ENCODE results near the gene TBL1X. TPM values are rescaled to one million over a fixed set of nuclear protein-coding genes. Genes with fewer than 3 reads are reported as not detected.

The TBL1X gene
- total and polyA plus RNA-seq, 2 of the 8 experiments (the other 6 are each of a cell fraction or from before 2014, with no cell fraction given): 13.3 to 25.6 TPM

DNA sequence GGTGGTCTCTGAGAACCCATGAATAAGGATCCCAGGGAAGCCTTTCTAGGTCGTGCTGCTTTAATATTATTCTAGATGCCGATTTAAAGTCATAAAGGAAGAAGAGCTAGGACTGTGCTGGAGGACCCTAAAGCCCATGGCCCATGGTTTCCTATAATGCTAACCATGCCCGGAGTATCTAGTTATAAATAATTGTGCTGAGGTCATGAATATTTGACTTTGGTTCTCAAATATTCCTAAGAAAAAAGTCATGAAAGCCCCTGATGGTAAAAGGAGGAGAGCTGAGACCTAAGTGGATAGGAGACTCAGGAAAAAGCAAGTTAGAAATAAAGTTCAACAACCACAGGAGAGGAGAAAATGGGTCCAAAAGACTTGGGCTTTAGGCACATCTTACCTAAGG lies 132.0 kb downstream of the TBL1X start (continued):
- TF ChIP-seq, protein P1, sequence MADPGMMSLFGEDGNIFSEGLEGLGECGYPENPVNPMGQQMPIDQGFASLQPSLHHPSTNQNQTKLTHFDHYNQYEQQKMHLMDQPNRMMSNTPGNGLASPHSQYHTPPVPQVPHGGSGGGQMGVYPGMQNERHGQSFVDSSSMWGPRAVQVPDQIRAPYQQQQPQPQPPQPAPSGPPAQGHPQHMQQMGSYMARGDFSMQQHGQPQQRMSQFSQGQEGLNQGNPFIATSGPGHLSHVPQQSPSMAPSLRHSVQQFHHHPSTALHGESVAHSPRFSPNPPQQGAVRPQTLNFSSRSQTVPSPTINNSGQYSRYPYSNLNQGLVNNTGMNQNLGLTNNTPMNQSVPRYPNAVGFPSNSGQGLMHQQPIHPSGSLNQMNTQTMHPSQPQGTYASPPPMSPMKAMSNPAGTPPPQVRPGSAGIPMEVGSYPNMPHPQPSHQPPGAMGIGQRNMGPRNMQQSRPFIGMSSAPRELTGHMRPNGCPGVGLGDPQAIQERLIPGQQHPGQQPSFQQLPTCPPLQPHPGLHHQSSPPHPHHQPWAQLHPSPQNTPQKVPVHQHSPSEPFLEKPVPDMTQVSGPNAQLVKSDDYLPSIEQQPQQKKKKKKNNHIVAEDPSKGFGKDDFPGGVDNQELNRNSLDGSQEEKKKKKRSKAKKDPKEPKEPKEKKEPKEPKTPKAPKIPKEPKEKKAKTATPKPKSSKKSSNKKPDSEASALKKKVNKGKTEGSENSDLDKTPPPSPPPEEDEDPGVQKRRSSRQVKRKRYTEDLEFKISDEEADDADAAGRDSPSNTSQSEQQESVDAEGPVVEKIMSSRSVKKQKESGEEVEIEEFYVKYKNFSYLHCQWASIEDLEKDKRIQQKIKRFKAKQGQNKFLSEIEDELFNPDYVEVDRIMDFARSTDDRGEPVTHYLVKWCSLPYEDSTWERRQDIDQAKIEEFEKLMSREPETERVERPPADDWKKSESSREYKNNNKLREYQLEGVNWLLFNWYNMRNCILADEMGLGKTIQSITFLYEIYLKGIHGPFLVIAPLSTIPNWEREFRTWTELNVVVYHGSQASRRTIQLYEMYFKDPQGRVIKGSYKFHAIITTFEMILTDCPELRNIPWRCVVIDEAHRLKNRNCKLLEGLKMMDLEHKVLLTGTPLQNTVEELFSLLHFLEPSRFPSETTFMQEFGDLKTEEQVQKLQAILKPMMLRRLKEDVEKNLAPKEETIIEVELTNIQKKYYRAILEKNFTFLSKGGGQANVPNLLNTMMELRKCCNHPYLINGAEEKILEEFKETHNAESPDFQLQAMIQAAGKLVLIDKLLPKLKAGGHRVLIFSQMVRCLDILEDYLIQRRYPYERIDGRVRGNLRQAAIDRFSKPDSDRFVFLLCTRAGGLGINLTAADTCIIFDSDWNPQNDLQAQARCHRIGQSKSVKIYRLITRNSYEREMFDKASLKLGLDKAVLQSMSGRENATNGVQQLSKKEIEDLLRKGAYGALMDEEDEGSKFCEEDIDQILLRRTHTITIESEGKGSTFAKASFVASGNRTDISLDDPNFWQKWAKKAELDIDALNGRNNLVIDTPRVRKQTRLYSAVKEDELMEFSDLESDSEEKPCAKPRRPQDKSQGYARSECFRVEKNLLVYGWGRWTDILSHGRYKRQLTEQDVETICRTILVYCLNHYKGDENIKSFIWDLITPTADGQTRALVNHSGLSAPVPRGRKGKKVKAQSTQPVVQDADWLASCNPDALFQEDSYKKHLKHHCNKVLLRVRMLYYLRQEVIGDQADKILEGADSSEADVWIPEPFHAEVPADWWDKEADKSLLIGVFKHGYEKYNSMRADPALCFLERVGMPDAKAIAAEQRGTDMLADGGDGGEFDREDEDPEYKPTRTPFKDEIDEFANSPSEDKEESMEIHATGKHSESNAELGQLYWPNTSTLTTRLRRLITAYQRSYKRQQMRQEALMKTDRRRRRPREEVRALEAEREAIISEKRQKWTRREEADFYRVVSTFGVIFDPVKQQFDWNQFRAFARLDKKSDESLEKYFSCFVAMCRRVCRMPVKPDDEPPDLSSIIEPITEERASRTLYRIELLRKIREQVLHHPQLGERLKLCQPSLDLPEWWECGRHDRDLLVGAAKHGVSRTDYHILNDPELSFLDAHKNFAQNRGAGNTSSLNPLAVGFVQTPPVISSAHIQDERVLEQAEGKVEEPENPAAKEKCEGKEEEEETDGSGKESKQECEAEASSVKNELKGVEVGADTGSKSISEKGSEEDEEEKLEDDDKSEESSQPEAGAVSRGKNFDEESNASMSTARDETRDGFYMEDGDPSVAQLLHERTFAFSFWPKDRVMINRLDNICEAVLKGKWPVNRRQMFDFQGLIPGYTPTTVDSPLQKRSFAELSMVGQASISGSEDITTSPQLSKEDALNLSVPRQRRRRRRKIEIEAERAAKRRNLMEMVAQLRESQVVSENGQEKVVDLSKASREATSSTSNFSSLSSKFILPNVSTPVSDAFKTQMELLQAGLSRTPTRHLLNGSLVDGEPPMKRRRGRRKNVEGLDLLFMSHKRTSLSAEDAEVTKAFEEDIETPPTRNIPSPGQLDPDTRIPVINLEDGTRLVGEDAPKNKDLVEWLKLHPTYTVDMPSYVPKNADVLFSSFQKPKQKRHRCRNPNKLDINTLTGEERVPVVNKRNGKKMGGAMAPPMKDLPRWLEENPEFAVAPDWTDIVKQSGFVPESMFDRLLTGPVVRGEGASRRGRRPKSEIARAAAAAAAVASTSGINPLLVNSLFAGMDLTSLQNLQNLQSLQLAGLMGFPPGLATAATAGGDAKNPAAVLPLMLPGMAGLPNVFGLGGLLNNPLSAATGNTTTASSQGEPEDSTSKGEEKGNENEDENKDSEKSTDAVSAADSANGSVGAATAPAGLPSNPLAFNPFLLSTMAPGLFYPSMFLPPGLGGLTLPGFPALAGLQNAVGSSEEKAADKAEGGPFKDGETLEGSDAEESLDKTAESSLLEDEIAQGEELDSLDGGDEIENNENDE (IDR thresholded peaks at IDR 0.05; ENCODE audit: insufficient replicate concordance, low read length): no peak
- TF ChIP-seq TEAD4 (IDR thresholded peaks at IDR 0.05; ENCODE audit: low read depth, low read length) (no peak), CBX5 (IDR thresholded peaks at IDR 0.05; ENCODE audit: low read depth, low read length) (no peak), SAP30 (IDR thresholded peaks at IDR 0.05; ENCODE audit: insufficient read depth, insufficient replicate concordance, low read length) (no peak)

All from H1 (cell line).